ENCODE results near the gene NEDD4L.

DNA sequence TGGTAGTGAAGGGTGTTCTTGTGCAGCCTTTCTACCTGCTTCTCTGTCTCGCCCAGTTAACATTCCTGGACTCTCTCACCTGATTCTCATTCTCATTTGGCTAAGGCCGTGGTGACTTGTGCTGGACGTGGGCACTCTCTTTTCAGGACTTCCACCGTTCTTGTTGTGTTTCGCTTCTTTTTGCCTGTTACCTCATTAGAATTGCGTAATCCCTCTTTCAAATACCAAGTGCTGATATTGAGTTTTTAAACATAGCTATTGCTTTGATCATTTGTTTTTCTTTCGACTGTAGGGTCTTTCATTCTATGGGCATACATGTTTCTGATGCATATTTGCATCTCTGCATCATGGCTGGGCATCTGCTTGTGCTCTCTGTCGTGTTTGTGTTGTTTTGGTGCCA lies 297.9 kb downstream of the NEDD4L start:
- TF ChIP-seq, protein P1, sequence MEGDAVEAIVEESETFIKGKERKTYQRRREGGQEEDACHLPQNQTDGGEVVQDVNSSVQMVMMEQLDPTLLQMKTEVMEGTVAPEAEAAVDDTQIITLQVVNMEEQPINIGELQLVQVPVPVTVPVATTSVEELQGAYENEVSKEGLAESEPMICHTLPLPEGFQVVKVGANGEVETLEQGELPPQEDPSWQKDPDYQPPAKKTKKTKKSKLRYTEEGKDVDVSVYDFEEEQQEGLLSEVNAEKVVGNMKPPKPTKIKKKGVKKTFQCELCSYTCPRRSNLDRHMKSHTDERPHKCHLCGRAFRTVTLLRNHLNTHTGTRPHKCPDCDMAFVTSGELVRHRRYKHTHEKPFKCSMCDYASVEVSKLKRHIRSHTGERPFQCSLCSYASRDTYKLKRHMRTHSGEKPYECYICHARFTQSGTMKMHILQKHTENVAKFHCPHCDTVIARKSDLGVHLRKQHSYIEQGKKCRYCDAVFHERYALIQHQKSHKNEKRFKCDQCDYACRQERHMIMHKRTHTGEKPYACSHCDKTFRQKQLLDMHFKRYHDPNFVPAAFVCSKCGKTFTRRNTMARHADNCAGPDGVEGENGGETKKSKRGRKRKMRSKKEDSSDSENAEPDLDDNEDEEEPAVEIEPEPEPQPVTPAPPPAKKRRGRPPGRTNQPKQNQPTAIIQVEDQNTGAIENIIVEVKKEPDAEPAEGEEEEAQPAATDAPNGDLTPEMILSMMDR (IDR thresholded peaks at IDR 0.05; ENCODE audit: insufficient read depth, low read length, poor library complexity, severe bottlenecking) = no peak
- TF ChIP-seq EZH2phosphoT487 (conservative IDR thresholded peaks at IDR 0.05; ENCODE audit: low read length) = no peak
